ENCODE measurements around the gene CCDC102B.
"Not testable (repeated sequence)": the region's sequence is repeated elsewhere in the genome, so short reads cannot be mapped to it uniquely, and the experiment has no call there.

The CCDC102B gene

GRCh38 chr18:68830256-68831045, 32.6 kb downstream of the CCDC102B start:
- no peak for DNase-seq

- DNase-seq = no peak
These were observed 35.9 kb downstream of the CCDC102B start for GRCh38 chr18:68833756-68834155.

DNA sequence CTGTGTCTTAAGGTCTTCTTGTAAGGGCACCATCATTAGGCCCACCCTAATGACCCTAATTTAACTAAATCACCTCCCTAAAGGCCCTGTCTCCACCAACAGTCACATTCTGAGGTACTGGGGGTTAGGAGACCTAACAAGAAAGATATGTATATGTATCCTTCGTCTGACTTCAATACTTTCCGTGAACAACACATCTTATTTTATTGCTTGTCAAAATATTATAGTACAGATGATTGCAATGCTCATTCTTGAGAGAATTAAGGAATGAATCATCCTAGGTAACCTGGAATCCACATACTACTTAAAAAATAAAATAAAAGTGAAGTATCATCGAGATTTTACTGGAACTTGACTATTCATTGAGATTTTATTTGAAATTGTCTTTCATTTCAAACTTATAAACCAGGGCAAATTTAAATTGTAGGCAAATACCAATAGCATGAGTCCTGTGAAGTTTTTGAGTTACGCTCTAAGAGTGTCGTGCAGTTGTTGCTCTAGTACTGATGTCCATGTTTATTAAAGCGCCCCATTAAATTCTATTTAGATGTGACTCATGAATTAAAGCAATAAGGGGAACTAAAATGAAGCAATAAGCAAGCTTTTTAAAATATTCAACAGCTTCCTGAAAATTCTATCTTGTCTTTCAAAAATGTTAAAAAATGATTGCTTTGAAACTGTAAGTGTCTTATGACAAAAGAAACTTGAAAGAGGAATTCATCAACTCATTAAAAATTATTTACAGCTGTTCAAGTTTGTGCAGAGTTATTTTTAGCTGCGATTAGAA, 40.0 kb downstream of the CCDC102B start:
- no peak for DNase-seq

DNA sequence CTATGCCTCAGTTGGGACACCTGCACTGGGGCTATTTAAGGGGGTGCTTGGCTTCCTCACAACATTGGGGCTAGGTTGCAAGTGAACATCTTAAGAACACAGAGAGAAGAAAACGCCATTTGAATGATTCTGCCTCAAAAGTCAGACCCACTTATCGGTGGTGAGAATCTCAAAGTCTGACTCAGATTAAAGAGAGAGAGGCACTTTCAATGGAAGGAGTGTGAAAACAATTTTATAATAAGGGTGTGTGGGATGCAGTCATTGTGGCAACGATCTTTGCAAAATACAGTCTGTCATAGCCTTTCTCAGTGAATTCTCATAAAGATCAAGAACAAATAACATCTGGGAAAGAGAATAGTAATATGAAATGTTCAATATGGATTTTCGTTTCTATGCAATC, 41.8 kb downstream of the CCDC102B start:
- DNase-seq = no peak

DNA sequence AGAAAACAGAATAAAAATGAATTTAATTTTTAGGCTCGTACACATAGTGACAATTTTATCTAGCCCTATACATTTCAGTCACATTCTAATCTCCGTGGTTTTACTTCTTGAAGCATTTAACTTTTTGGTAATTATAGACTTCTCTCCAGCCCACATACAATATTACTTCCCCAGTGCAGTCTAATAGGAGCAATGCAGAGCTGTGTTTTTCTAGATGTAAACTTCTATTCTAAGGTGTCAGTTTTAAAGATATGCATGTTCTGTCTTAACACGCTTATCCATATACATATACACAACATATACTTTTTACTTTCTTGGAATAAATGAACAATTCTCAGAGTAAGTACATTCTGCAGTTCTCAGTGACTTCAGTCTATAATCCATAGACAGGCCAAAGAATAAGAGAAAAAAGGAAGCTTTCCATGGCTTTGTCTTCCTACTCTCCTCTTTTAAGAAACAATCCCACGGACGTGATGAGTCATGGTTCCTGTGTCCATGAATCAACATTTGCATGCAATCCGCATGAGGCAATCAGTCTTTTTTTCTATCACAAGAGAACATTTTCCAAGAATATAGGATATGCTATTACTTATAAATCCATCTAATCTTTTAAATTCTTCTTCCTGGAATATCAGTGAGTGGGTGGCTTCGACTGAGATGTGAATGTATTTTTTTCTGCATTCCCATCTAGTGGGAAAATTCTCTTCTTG, 42.8 kb downstream of the CCDC102B start:
- peak; percentile 36 to 44 for DNase-seq

DNA sequence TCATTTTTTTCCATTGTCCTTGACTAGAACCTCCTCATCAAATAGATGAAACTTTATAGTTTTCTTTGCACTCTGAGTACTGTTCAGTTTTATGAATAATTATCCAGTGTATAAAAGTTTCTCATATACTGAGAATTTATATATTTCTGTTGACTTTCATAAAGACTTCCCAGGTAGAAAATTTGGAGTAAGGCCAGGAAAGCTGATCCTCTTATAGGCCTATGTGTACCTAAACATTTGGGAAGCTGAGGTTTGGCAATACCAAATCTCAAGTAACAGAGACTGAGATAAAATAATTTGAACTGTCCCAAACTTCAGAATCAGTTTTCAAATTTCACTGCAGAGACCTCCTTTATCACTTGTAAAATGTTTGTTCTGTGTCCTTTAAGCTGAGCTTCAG, 43.4 kb downstream of the CCDC102B start:
- no peak for DNase-seq

DNA sequence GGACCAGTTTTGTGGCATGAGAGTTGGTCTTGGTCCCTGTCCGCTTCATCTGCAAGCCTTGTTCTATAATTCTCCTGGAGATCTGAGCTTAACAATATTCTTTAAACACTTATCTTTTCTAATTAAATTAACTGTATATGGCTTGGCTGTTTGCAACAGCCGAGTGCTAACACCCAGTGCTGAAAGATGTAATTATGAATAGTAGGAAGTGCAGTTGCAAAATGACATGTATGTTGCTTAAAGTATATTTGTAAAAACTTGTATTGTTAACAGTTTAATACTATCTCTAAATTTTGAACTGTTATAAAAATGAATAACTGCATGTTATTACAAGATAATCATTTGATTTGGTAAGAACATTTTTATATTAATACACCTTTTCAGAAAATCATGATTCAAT, 45.1 kb downstream of the CCDC102B start:
- no peak for DNase-seq

DNA sequence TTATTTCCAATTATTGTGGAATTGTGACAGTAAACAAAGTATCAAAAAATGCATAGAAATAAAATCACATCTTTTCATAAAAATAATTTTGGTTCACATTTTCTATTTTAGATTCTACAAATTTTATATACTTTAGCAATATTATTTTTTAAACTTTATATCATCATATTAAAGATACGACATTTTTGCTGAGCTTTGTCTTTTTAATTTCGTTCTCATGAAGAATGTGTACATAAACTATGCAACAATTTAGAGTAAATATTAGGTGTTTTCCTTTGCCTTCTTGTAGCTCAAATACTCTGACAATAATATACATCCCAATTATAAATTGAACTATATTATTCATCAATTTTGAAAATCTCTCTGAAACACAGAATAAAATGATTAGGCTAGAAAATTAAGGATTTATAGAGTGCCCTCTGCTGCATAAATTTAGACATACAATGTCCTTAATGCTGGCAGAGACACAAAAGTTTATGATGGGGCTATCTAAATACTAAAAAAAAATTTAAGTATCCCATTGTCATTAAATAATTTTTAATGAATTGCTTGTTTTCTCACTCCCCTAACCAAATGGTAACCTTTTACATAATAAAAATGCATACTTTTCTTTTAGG, 45.7 kb downstream of the CCDC102B start:
- no peak for DNase-seq

GRCh38 chr18:68847219-68847837, 49.4 kb downstream of the CCDC102B start:
- DNase-seq = peak in 1 of 2 experiments; percentile 22

DNA sequence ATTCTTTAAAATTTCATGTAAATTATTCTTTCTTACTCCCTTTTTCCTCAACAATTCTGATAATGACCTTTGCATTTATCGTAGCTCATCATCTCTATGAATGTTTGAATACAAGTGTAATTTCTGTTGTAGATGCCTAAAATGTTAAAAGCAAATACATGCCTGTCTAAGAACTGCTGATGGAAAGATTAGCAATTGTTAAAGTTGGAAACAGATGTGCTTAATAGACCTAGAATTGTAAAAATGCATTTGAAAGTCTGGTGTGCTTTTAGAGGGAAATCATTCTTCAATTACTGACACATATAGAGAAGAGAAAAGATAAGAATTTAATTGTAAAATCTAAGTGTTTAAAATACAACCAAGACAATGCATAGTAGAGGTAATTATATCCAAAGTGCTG, 50.4 kb downstream of the CCDC102B start:
- DNase-seq = no peak

- DNase-seq = no peak
These were observed 57.0 kb downstream of the CCDC102B start for GRCh38 chr18:68854786-68855391.

DNA sequence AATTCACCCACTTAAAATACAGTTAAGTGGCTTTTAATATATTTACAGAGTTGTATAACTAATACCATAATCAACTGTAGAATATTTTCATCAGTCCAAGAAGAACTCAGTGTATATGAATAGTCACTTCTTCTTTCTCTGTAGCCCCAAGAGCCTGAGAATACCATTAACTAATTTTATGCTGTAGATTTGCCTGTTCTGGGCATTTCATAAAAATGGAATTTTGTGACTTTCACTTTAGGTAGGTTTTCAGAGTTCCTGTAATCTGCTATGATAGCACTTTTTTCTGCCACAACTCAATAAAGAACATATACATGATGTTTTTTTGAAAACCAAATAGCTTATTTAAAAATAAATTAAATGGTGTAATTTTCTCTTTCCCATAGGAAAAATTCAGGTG, 57.6 kb downstream of the CCDC102B start:
- DNase-seq = no peak

GRCh38 chr18:68861365-68861764, 63.5 kb downstream of the CCDC102B start:
- no peak for DNase-seq

DNA sequence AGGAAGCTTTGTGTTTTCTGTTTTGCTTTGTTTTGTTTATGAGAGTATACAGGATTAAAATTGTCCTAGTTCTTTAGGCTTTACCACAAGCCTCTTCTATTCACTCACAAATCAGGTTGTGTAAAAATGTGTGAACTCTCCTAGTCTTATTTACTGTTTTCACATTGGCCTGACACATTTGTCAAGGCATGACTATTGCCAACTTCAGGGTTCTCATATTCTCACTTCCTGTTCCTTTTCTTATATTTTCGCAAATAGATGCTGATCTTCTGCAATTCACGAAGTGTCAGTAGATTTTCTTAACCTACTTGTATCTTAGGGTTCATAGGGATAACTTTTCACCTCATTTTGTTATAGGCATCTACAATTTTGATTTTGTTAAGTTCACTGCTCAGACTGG, 67.1 kb downstream of the CCDC102B start:
- no peak for DNase-seq

DNA sequence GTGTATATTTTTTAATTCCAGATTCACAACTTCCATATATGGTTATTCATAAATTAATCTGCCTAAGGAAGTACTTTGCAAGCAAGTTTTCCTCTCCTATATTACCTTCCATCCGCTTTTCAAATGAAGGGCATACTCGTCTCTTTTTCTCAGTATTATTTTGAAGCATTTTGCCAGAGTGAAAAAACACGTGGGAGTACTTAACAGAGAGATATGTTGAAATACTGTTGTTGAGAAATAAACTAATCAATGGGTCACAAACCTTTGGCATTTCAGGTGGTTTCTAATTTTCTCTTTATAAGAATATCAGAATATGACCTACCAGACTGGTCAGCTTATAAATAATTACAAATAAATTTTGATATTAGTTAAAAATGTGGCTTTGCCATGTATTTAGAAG, 67.6 kb downstream of the CCDC102B start:
- DNase-seq = no peak

DNA sequence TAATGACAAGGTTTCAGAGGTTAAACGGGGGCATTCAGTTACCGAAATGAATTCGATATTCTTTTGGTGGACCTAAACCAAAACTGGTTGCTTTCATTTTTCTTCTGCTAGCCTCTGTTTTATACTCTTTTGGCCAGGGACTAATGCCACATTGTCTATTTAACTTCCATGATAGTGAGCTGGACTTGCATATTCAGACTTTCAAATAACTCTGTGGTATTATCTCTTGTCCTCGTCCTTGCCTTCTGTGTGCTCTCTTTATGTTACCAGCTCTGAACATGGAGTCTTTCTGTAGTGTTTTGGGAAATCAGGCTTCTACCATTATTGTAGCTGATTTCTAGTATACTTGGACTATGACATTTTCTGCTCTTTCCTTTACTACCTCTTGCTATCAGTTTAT, 75.1 kb downstream of the CCDC102B start:
- DNase-seq = no peak

GRCh38 chr18:68874361-68874760, 76.5 kb downstream of the CCDC102B start:
- no peak for DNase-seq

GRCh38 chr18:68879947-68880346, 82.1 kb downstream of the CCDC102B start:
- DNase-seq = not testable (repeated sequence)

GRCh38 chr18:68887410-68887809, 89.5 kb downstream of the CCDC102B start:
- DNase-seq = peak in 1 of 2 experiments; percentile 3

DNA sequence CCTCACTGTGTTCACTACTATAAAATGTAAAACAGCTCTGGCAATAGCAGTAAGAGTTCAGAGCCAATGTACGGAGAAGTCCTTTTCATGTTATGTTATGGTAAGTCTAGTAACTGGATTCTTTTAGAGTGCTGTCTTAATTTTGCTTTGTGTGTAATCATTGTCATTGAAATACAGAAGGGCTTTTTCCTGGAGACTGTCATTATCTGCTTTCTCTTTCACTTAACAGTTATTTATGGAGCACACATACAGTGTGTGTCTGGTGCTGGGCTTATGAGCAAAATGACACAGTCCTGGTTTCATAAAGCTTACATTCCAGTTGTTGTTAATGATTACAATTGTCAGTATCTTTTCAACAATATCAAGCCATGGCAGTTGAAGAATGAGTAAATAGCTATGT, 95.5 kb downstream of the CCDC102B start:
- no peak for DNase-seq

- no peak for DNase-seq
These were observed 99.4 kb downstream of the CCDC102B start for GRCh38 chr18:68897286-68897685.

GRCh38 chr18:68909579-68909978, 111.7 kb downstream of the CCDC102B start:
- no peak for DNase-seq

All from SHP77 (cell line).